ENCODE data around the gene CNTNAP5. TPM values are rescaled to one million over a fixed set of nuclear protein-coding genes. Genes with fewer than 3 reads are reported as not detected.

CNTNAP5 gene
- total RNA-seq, 1 donor from 2014 or later, result 0.56 TPM

- Mint-ChIP-seq H3K4me3 (no peak overlapping the region), H3K4me1 (no peaks in the 10 kb centered on the region), H3K36me3 (ENCODE audit: low read depth) (no peaks in the 10 kb centered on the region), H3K27ac (ENCODE audit: unreplicated experiment) (no peak overlapping the region), H3K27me3 (ENCODE audit: low read depth) (no peaks in the 10 kb centered on the region), H3K9me3 (peaks cover 3% of the 10 kb centered on the region)
- no peak for DNase-seq (ENCODE audit: low read depth, low spot score)
- no peak for TF ChIP-seq CTCF (conservative IDR thresholded peaks at IDR 0.05)
Observed at GRCh38 chr2:124961132-124961531, 936.0 kb downstream of the CNTNAP5 start.
